T-cell (primary cell): ENCODE results near the gene LRTM2. TPM values are rescaled to one million over a fixed set of nuclear protein-coding genes. Genes with fewer than 3 reads are reported as not detected.

Source experiments
- ATAC-seq, 4 experiments: fragments of 200-7000 bp in 3 of 4; fragments of 150-1000 bp in 1 of 4; cut with Tn5 transposase; replicated peaks in 1 of 4; 1 replicate in 3 of 4; 2 replicates in 1 of 4; pipeline ENCODE4 v1.10.0; 2021; ENCODE audit warnings: moderate library complexity in 3 of 4, mild to moderate bottlenecking in 2 of 4, moderate number of reproducible peaks in 1 of 4
- CTCF ChIA-PET, 2 donors: fragments of 300-600 bp; sonication (Branson Sonifier 250); formaldehyde crosslinking; loops; one replicate each; lab custom pipeline; 2022; ENCODE audit warnings: antibody characterized with exemption in 2 of 2; lab: Charles Lee
- POLR2A ChIA-PET, 2 donors: fragments of 300-600 bp; sonication (Branson Sonifier 250); formaldehyde crosslinking; loops; one replicate each; lab custom pipeline; 2022; ENCODE audit warnings: antibody characterized with exemption in 2 of 2; lab: Charles Lee
- DNase-seq, 35 experiments: peaks; one replicate each; pipeline versions ENCODE4 v3.0.0 to v3.0.0-alpha.2; 2013 to 2023
- H3K27ac ChIP-seq: one replicate; pipeline ENCODE4 v1.5.1; 2013; ENCODE audit warnings: low read length
- H3K27me3 ChIP-seq, 2 experiments: replicated peaks in 1 of 2; 1 replicate in 1 of 2; 2 replicates in 1 of 2; pipeline versions ENCODE4 v1.6.1 to v1.7.0; 2013; ENCODE audit warnings: low read length in 1 of 2, mixed read lengths in 1 of 2; ENCODE audit not compliant: control insufficient read depth in 2 of 2, insufficient read depth in 2 of 2; ENCODE audit errors: extremely low read depth in 1 of 2
- H3K36me3 ChIP-seq, 2 donors: 1 replicate in 1 of 2; 2 replicates in 1 of 2; pipeline versions ENCODE4 v1.6.1 to v1.7.0; 2013; ENCODE audit warnings: low read length in 1 of 2; ENCODE audit not compliant: control insufficient read depth in 2 of 2, insufficient read depth in 1 of 2; ENCODE audit errors: extremely low read depth in 1 of 2
- H3K4me1 ChIP-seq, 2 experiments: 1 replicate in 1 of 2; 2 replicates in 1 of 2; pipeline versions ENCODE4 v1.6.1 to v1.7.0; 2013; ENCODE audit warnings: low read length in 2 of 2, mixed read lengths in 1 of 2; ENCODE audit not compliant: insufficient read depth in 2 of 2, control insufficient read depth in 1 of 2; ENCODE audit errors: extremely low read depth in 1 of 2
- H3K4me3 ChIP-seq, 2 donors: 1 replicate in 1 of 2; 2 replicates in 1 of 2; pipeline versions ENCODE4 v1.5.1 to v1.7.0; 2013; ENCODE audit warnings: mild to moderate bottlenecking in 2 of 2, low read length in 1 of 2, moderate library complexity in 1 of 2; ENCODE audit not compliant: control insufficient read depth in 1 of 2; ENCODE audit errors: extremely low read depth in 1 of 2
- H3K9me3 ChIP-seq: 2 replicates; pipeline ENCODE4 v1.7.0; 2013
- H3K27ac Mint-ChIP-seq, 2 donors: one replicate each; pipeline ENCODE4 v1.8.0; 2020 to 2021; ENCODE audit warnings: mild to moderate bottlenecking in 2 of 2, mixed read lengths in 2 of 2
- H3K27me3 Mint-ChIP-seq, 2 donors: one replicate each; pipeline ENCODE4 v1.8.0; 2021 to 2022; ENCODE audit warnings: mixed read lengths in 2 of 2
- H3K36me3 Mint-ChIP-seq: one replicate; pipeline ENCODE4 v1.8.0; 2021; ENCODE audit warnings: mixed read lengths
- H3K4me1 Mint-ChIP-seq, 3 donors: one replicate each; pipeline ENCODE4 v1.8.0; 2020 to 2022; ENCODE audit warnings: mixed read lengths in 3 of 3, mild to moderate bottlenecking in 1 of 3
- H3K4me3 Mint-ChIP-seq, 3 donors: one replicate each; pipeline ENCODE4 v1.8.0; 2020 to 2022; ENCODE audit warnings: mild to moderate bottlenecking in 3 of 3, mixed read lengths in 3 of 3, moderate library complexity in 3 of 3
- H3K9me3 Mint-ChIP-seq, 3 donors: one replicate each; pipeline ENCODE4 v1.8.0; 2020 to 2022; ENCODE audit warnings: mixed read lengths in 3 of 3
- WGBS: methylation state at CpG from one replicate; pipeline ENCODE4 v1.1.5; 2013; ENCODE audit warnings: missing lambda C conversion rate; ENCODE audit not compliant: insufficient coverage; 5-methylcytosine and 5-hydroxymethylcytosine counted together
- total RNA-seq, 35 experiments: library from RNA in 6 of 35; stranded (reverse) in 6 of 35; fragments of 120-200 nt in 1 of 35; gene quantifications; one replicate each; pipeline versions ENCODE4 v1.2.1 to v1.2.4 and lab custom pipeline; 2013 to 2026

Gene LRTM2
- total RNA-seq, 5 donors from 2014 or later (not counting 1 experiment from before 2014, with no cell fraction given): not detected

- Histone ChIP-seq H3K27ac (no peak overlapping the region), H3K36me3 (no peaks in the 10 kb centered on the region), H3K4me3 (no peak overlapping the region), H3K4me1 (no peaks in the 10 kb centered on the region), H3K27me3 (peaks cover 0 to 26% of the 10 kb centered on the region in 2 experiments), H3K9me3 (no peaks in the 10 kb centered on the region)
- CTCF ChIA-PET: no interaction called here
- ATAC-seq (no peak), DNase-seq (no peak)
- POLR2A ChIA-PET: no interaction called here
- Mint-ChIP-seq H3K36me3 (peaks cover 4% of the 10 kb centered on the region), H3K27me3 (peaks cover 19 to 21% of the 10 kb centered on the region in 2 donors), H3K27ac (no peak overlapping the region), H3K4me1 (no peaks in the 10 kb centered on the region), H3K4me3 (no peak overlapping the region), H3K9me3 (peaks cover 0 to 9% (median 0%) of the 10 kb centered on the region in 3 donors)
- WGBS: 94% methylated on average over 14 of the region's 16 CpGs
These were observed 43.5 kb downstream of the LRTM2 start for GRCh38 chr12:1863823-1864222.

DNA sequence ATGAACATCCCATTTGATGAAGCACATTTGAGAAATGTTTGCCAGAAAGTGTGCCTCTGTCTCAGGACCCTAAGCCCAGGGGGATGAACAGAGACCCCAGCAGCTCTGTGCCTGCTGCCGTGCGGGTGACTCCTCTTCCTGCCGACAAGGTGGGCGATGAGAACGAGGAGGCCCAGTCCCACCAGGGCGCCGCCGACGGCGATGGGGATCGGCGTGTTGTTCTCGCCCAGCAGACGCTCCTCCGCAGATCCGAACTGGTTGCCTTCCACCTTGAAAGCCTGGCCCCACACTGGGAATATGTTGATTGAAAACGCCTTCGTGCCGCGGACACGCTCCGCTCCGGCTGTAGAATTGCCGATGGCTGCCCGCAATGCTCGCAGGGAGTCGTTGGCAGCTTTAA lies 44.1 kb downstream of the LRTM2 start:
- CTCF ChIA-PET: no interaction called here
- no peak for ATAC-seq

GRCh38 chr12:1864867-1865266 lies 44.5 kb downstream of the LRTM2 start:
- peaks cover 4% of the 10 kb centered on the region for H3K36me3 Mint-ChIP-seq
- ChIA-PET POLR2A (no interaction called here), CTCF (no interaction called here)
- H3K27ac ChIP-seq: no peak overlapping the region
- no peak overlapping the region for H3K4me3 Mint-ChIP-seq
- peaks cover 19 to 25% of the 10 kb centered on the region in 2 donors for H3K27me3 Mint-ChIP-seq
- WGBS: 67% methylated on average over 29 of the region's 37 CpGs
- H3K9me3 Mint-ChIP-seq: peaks cover 0 to 15% (median 0%) of the 10 kb centered on the region in 3 donors
- H3K27me3 ChIP-seq: peaks cover 0 to 20% of the 10 kb centered on the region in 2 experiments
- no peak for DNase-seq
- no peaks in the 10 kb centered on the region for H3K4me1 Mint-ChIP-seq
- no peak overlapping the region for H3K27ac Mint-ChIP-seq
- no peaks in the 10 kb centered on the region for H3K4me1 ChIP-seq
- no peak for ATAC-seq
- H3K4me3 ChIP-seq: no peak overlapping the region
- no peaks in the 10 kb centered on the region for H3K36me3 ChIP-seq
- no peaks in the 10 kb centered on the region for H3K9me3 ChIP-seq

More for the DNA sequence above, 44.1 kb downstream of the LRTM2 start:
- 69% methylated on average over 27 of the region's 27 CpGs for WGBS
- POLR2A ChIA-PET: no interaction called here
- peaks cover 4% of the 10 kb centered on the region for H3K36me3 Mint-ChIP-seq
- no peak overlapping the region for H3K27ac Mint-ChIP-seq
- H3K4me3 ChIP-seq: no peak overlapping the region
- no peak overlapping the region for H3K27ac ChIP-seq
- DNase-seq: no peak
- no peaks in the 10 kb centered on the region for H3K36me3 ChIP-seq
- H3K27me3 ChIP-seq: peaks cover 0 to 23% of the 10 kb centered on the region in 2 experiments
- H3K4me3 Mint-ChIP-seq: no peak overlapping the region
- H3K27me3 Mint-ChIP-seq: peaks cover 19 to 22% of the 10 kb centered on the region in 2 donors
- H3K9me3 ChIP-seq: no peaks in the 10 kb centered on the region
- H3K9me3 Mint-ChIP-seq: peaks cover 0 to 11% (median 0%) of the 10 kb centered on the region in 3 donors
- H3K4me1 ChIP-seq: no peaks in the 10 kb centered on the region
- no peaks in the 10 kb centered on the region for H3K4me1 Mint-ChIP-seq

DNA sequence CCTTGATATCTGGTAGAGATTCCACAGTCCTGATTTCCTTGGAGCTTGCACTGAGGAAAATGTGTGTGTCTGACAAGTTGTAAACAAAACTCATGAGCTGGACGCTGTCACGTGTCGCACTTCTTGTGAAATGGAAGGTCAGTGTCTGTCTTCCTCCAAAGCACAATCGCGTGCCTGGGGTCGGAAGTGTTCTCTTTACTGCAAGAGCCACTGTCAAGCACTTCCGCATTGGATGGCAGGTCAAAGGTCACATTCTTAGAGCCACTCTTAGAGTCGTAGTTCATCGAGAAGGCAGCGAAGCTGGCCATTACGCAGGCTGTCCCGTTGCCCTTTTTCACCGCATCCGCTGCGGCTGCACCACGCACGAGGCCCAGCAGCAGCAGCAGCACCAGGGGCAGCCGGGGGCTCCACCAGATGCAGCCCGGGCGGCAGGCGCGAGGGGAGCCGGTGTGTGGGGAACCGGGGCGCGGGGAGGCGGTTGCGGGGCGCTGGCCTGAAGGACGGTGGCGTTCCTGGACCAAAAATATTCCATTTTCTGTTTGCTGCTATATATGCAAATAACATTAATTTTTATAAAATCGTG lies 45.0 kb downstream of the LRTM2 start:
- Histone ChIP-seq H3K4me1 (no peaks in the 10 kb centered on the region), H3K36me3 (no peaks in the 10 kb centered on the region), H3K9me3 (no peaks in the 10 kb centered on the region), H3K27ac (no peak overlapping the region), H3K27me3 (peaks cover 0 to 16% of the 10 kb centered on the region in 2 experiments), H3K4me3 (no peak overlapping the region)
- 91% methylated on average over 22 of the region's 32 CpGs for WGBS
- Mint-ChIP-seq H3K27ac (no peak overlapping the region), H3K4me3 (no peak overlapping the region), H3K9me3 (peaks cover 0 to 15% (median 0%) of the 10 kb centered on the region in 3 donors), H3K36me3 (peaks cover 4% of the 10 kb centered on the region), H3K27me3 (peaks cover 19 to 25% of the 10 kb centered on the region in 2 donors), H3K4me1 (no peaks in the 10 kb centered on the region)
- POLR2A ChIA-PET: no interaction called here
- no peak for ATAC-seq
- DNase-seq: no peak
- CTCF ChIA-PET: no interaction called here

DNA sequence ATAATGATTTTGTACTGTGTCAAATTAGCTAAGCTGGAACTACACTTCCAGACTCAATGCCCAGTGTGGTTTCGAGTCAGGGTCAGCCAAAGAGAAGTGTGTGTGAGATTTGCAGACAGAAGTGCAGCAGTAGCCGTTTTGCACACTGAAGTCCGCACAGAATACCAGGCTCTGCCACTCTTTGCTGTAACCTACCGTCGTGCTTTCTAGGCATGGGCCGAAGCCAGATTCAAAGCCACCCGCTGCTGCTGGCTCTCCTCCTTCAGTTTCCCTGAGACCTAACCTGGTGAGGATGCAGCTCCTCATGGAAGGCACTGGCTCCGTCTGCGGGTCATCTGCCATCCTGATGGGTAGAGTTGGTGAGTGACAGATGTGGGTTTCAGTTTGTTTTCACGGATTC lies 48.8 kb downstream of the LRTM2 start:
- no peak overlapping the region for H3K4me3 Mint-ChIP-seq
- POLR2A ChIA-PET: no interaction called here
- CTCF ChIA-PET: no interaction called here
- peaks cover 0 to 10% of the 10 kb centered on the region in 2 experiments for H3K27me3 ChIP-seq
- no peaks in the 10 kb centered on the region for H3K4me1 ChIP-seq
- no peaks in the 10 kb centered on the region for H3K4me1 Mint-ChIP-seq
- H3K36me3 Mint-ChIP-seq: peaks cover 4% of the 10 kb centered on the region
- DNase-seq (no peak), ATAC-seq (no peak)
- no peak overlapping the region for H3K4me3 ChIP-seq
- H3K9me3 ChIP-seq: no peaks in the 10 kb centered on the region
- peaks cover 19 to 23% of the 10 kb centered on the region in 2 donors for H3K27me3 Mint-ChIP-seq
- peaks cover 0 to 19% (median 7%) of the 10 kb centered on the region in 3 donors for H3K9me3 Mint-ChIP-seq
- WGBS: 87% methylated on average over 7 of the region's 10 CpGs
- no peak overlapping the region for H3K27ac ChIP-seq
- H3K36me3 ChIP-seq: no peaks in the 10 kb centered on the region
- no peak overlapping the region for H3K27ac Mint-ChIP-seq

DNA sequence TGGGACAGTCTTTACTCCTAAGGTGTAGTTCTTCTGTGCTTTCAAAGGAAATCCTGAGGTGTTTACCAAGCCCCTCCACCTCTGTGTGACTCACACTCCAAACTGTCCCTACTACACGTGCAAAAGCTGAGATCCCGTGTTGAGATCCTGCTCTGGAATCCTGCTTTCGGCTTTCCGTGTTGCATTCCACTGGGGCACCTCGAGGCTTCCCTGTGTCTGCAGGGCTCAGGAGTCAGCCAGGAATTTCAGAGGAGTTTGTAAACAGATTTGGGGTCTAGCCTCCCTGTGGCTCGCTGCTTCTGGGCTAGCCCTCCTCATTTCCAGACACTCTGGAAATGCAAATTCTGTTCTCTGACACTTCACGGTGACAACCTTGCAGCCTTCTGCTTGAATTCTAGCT lies 49.7 kb downstream of the LRTM2 start:
- Mint-ChIP-seq H3K4me1 (no peaks in the 10 kb centered on the region), H3K9me3 (peaks cover 0 to 19% (median 7%) of the 10 kb centered on the region in 3 donors), H3K27ac (no peak overlapping the region), H3K4me3 (no peak overlapping the region), H3K36me3 (peaks cover 4% of the 10 kb centered on the region), H3K27me3 (peaks cover 19 to 22% of the 10 kb centered on the region in 2 donors)
- H3K4me1 ChIP-seq: no peaks in the 10 kb centered on the region
- POLR2A ChIA-PET: no interaction called here
- ATAC-seq (no peak), DNase-seq (no peak)
- no peak overlapping the region for H3K4me3 ChIP-seq
- WGBS: 78% methylated on average over 7 of the region's 7 CpGs
- H3K36me3 ChIP-seq: no peaks in the 10 kb centered on the region
- CTCF ChIA-PET: interaction anchor here in 1 of 2 donors (0.6 kb wide), 1 partner anchor 678 kb away, joined by 3 read pairs; no protein-coding TSS in a partner anchor
- H3K27ac ChIP-seq: no peak overlapping the region
- peaks cover 0 to 3% of the 10 kb centered on the region in 2 experiments for H3K27me3 ChIP-seq
- no peaks in the 10 kb centered on the region for H3K9me3 ChIP-seq
